Muscle of leg (tissue), 11 donors: ENCODE measurements around the gene ANKRD44. TPM values are rescaled to one million over a fixed set of nuclear protein-coding genes. Genes with fewer than 3 reads are reported as not detected.
"Not testable (repeated sequence)": the region's sequence is repeated elsewhere in the genome, so short reads cannot be mapped to it uniquely, and the experiment has no call there.

Experiments used
- DNase-seq: peaks from one replicate; pipeline ENCODE4 v3.0.0; 2013
- H3K27ac ChIP-seq: one replicate; pipeline ENCODE4 v1.5.1; 2013; ENCODE audit warnings: mild to moderate bottlenecking, low read length, control low read depth
- H3K27me3 ChIP-seq: one replicate; pipeline ENCODE4 v1.6.1; 2013; ENCODE audit warnings: low read length; ENCODE audit not compliant: control insufficient read depth, insufficient read depth
- H3K36me3 ChIP-seq: one replicate; pipeline ENCODE4 v1.6.1; 2013; ENCODE audit warnings: low read length; ENCODE audit not compliant: control insufficient read depth, insufficient read depth
- H3K4me1 ChIP-seq: one replicate; pipeline ENCODE4 v1.6.1; 2013; ENCODE audit warnings: low read length; ENCODE audit not compliant: control insufficient read depth, insufficient read depth
- H3K4me3 ChIP-seq: one replicate; pipeline ENCODE4 v1.5.1; 2013; ENCODE audit warnings: low read length, control low read depth
- H3K9me3 ChIP-seq: replicated peaks from 2 replicates; pipeline ENCODE4 v1.6.1; 2013; ENCODE audit warnings: low read depth, low read length; ENCODE audit not compliant: control insufficient read depth
- WGBS: methylation state at CpG from one replicate; pipeline ENCODE4 v1.1.5; 2013; ENCODE audit warnings: missing lambda C conversion rate; ENCODE audit not compliant: insufficient coverage; 5-methylcytosine and 5-hydroxymethylcytosine counted together
- polyA plus RNA-seq, 8 donors: library from polyadenylated mRNA; unstranded; fragments of 120-200 nt; gene quantifications; one replicate each; pipeline versions ENCODE4 v1.2.1 to v1.2.3, GENCODE V29; 2013; ENCODE audit warnings: inconsistent platforms in 1 of 8, low replicate concordance in 1 of 8; ENCODE audit not compliant: insufficient read length in 8 of 8, insufficient read depth in 1 of 8
- total RNA-seq: library from RNA; stranded (reverse); fragments of 120-200 nt; gene quantifications from one replicate; pipeline ENCODE4 v1.2.4, GENCODE V29; 2013

The ANKRD44 gene
- total and polyA plus RNA-seq, 9 donors = 10.6 to 26.3 (median 15.6) TPM

- H3K4me3 ChIP-seq = no peak overlapping the region
- no peaks in the 10 kb centered on the region for H3K9me3 ChIP-seq
- no peaks in the 10 kb centered on the region for H3K36me3 ChIP-seq
- no peak for DNase-seq
- no peaks in the 10 kb centered on the region for H3K27me3 ChIP-seq
- H3K4me1 ChIP-seq = no peaks in the 10 kb centered on the region
- 85% methylated on average over 5 of the region's 5 CpGs for WGBS
- H3K27ac ChIP-seq = no peak overlapping the region
Observed at GRCh38 chr2:197345846-197346370, 35.3 kb upstream of the ANKRD44 start.

GRCh38 chr2:197343968-197344367, 33.4 kb upstream of the ANKRD44 start:
- WGBS = 66% methylated on average over 4 of the region's 5 CpGs
- not testable (repeated sequence) for H3K27me3 ChIP-seq, H3K4me1 ChIP-seq, H3K27ac ChIP-seq, H3K36me3 ChIP-seq, H3K4me3 ChIP-seq, DNase-seq, H3K9me3 ChIP-seq

- Histone ChIP-seq H3K36me3 (no peaks in the 10 kb centered on the region), H3K4me1 (no peaks in the 10 kb centered on the region), H3K9me3 (no peaks in the 10 kb centered on the region), H3K4me3 (no peak overlapping the region), H3K27ac (no peak overlapping the region), H3K27me3 (no peaks in the 10 kb centered on the region)
- 96% methylated on average over 3 of the region's 5 CpGs for WGBS
- DNase-seq = no peak
Observed at GRCh38 chr2:197340591-197340990, 30.0 kb upstream of the ANKRD44 start.

GRCh38 chr2:197339496-197340220, 29.1 kb upstream of the ANKRD44 start:
- no peak for DNase-seq
- Histone ChIP-seq H3K4me3 (no peak overlapping the region), H3K9me3 (no peaks in the 10 kb centered on the region), H3K27me3 (no peaks in the 10 kb centered on the region), H3K27ac (no peak overlapping the region), H3K36me3 (no peaks in the 10 kb centered on the region), H3K4me1 (no peaks in the 10 kb centered on the region)
- 80% methylated on average over 1 of the region's 7 CpGs for WGBS

- no peaks in the 10 kb centered on the region for H3K9me3 ChIP-seq
- DNase-seq = no peak
- no peak overlapping the region for H3K4me3 ChIP-seq
- H3K4me1 ChIP-seq = no peaks in the 10 kb centered on the region
- no peaks in the 10 kb centered on the region for H3K36me3 ChIP-seq
- WGBS = 59% methylated on average over 4 of the region's 8 CpGs
- no peaks in the 10 kb centered on the region for H3K27me3 ChIP-seq
- no peak overlapping the region for H3K27ac ChIP-seq
Observed at GRCh38 chr2:197339016-197339415, 28.4 kb upstream of the ANKRD44 start.

- no peak overlapping the region for H3K27ac ChIP-seq
- H3K27me3 ChIP-seq = no peaks in the 10 kb centered on the region
- H3K4me1 ChIP-seq = no peaks in the 10 kb centered on the region
- H3K9me3 ChIP-seq = no peaks in the 10 kb centered on the region
- 100% methylated on average over 1 of the region's 2 CpGs for WGBS
- no peaks in the 10 kb centered on the region for H3K36me3 ChIP-seq
- DNase-seq = no peak
- H3K4me3 ChIP-seq = no peak overlapping the region
Observed at GRCh38 chr2:197332641-197333040, 22.1 kb upstream of the ANKRD44 start.

- no peaks in the 10 kb centered on the region for H3K9me3 ChIP-seq
Observed at GRCh38 chr2:197328461-197328860, 17.9 kb upstream of the ANKRD44 start.

GRCh38 chr2:197327472-197328098, 17.0 kb upstream of the ANKRD44 start:
- no peaks in the 10 kb centered on the region for H3K4me1 ChIP-seq
- no peaks in the 10 kb centered on the region for H3K27me3 ChIP-seq
- H3K36me3 ChIP-seq = no peaks in the 10 kb centered on the region
- H3K27ac ChIP-seq = no peak overlapping the region
- DNase-seq = peak; percentile 85
- 40% methylated on average over 1 of the region's 1 CpG for WGBS
- H3K4me3 ChIP-seq = no peak overlapping the region
- H3K9me3 ChIP-seq = no peaks in the 10 kb centered on the region

More at GRCh38 chr2:197328461-197328860, 17.9 kb upstream of the ANKRD44 start:
- Histone ChIP-seq H3K27ac (no peak overlapping the region), H3K36me3 (no peaks in the 10 kb centered on the region), H3K4me1 (no peaks in the 10 kb centered on the region), H3K4me3 (no peak overlapping the region), H3K27me3 (no peaks in the 10 kb centered on the region)
- WGBS = 40% methylated on average over 2 of the region's 5 CpGs
- DNase-seq = no peak

GRCh38 chr2:197327073-197327471, 16.5 kb upstream of the ANKRD44 start:
- no peaks in the 10 kb centered on the region for H3K9me3 ChIP-seq
- DNase-seq = no peak
- no peak overlapping the region for H3K4me3 ChIP-seq
- no peaks in the 10 kb centered on the region for H3K27me3 ChIP-seq
- no peaks in the 10 kb centered on the region for H3K4me1 ChIP-seq
- no peak overlapping the region for H3K27ac ChIP-seq
- 100% methylated on average over 1 of the region's 3 CpGs for WGBS
- H3K36me3 ChIP-seq = no peaks in the 10 kb centered on the region

GRCh38 chr2:197324801-197325200, 14.2 kb upstream of the ANKRD44 start:
- Histone ChIP-seq H3K9me3 (no peaks in the 10 kb centered on the region), H3K27ac (no peak overlapping the region), H3K4me3 (no peak overlapping the region), H3K36me3 (no peaks in the 10 kb centered on the region), H3K27me3 (no peaks in the 10 kb centered on the region), H3K4me1 (no peaks in the 10 kb centered on the region)
- no peak for DNase-seq
